D721Med (cell line): ENCODE results near the gene FAM171A2.

ENCODE experiments used
- DNase-seq: peaks from one replicate; pipeline ENCODE4 v3.0.0; 2011; ENCODE audit warnings: low spot score; ENCODE audit not compliant: insufficient read length
- FAIRE-seq: peaks from 2 replicates; lab custom pipeline; 2011; peaks lifted over from hg19 to GRCh38; lab: Jason Lieb, UNC
- CTCF ChIP-seq: IDR thresholded peaks from 2 replicates; pipeline ENCODE4 v1.5.1; 2012; ENCODE audit warnings: mild to moderate bottlenecking, control low read depth; ENCODE audit not compliant: insufficient read depth; ENCODE audit errors: missing control alignments

The FAM171A2 gene

GRCh38 chr17:44352828-44353671 lies 10.6 kb downstream of the FAM171A2 start:
- FAIRE-seq (no peak), DNase-seq (no peak)
- TF ChIP-seq CTCF, result no peak

GRCh38 chr17:44351961-44352827 lies 11.5 kb downstream of the FAM171A2 start:
- DNase-seq, result no peak
- no peak for TF ChIP-seq CTCF
- no peak for FAIRE-seq

GRCh38 chr17:44351464-44351863 lies 12.2 kb downstream of the FAM171A2 start:
- no peak for TF ChIP-seq CTCF
- FAIRE-seq (no peak), DNase-seq (no peak)

- peak; percentile 98 for DNase-seq
- no peak for FAIRE-seq
- TF ChIP-seq CTCF, result peak; percentile 78
Measured at GRCh38 chr17:44350733-44351226, 12.9 kb downstream of the FAM171A2 start.

GRCh38 chr17:44349553-44350070 lies 14.0 kb downstream of the FAM171A2 start:
- no peak for DNase-seq
- no peak for TF ChIP-seq CTCF
- no peak for FAIRE-seq

- no peak for FAIRE-seq
- DNase-seq, result no peak
- no peak for TF ChIP-seq CTCF
Measured at GRCh38 chr17:44348988-44349364, 14.7 kb downstream of the FAM171A2 start.
